Measurements from ENCODE around the gene CKAP5.

- TF ChIP-seq CTCF (IDR thresholded peaks at IDR 0.05; ENCODE audit: insufficient read depth, low read length, poor library complexity, severe bottlenecking) (no peak), EZH2phosphoT487 (conservative IDR thresholded peaks at IDR 0.05; ENCODE audit: low read length) (no peak)
Measured at GRCh38 chr11:46840116-46840515, 6.0 kb downstream of the CKAP5 start.

Measured in SU-DHL-6 (cell line).